Naive thymus-derived CD8-positive, alpha-beta T cell (primary cell): ENCODE measurements around the gene INVS. TPM values are rescaled to one million over a fixed set of nuclear protein-coding genes. Genes with fewer than 3 reads are reported as not detected.

Experiments used
- ATAC-seq, 2 donors: fragments of 150-1000 bp; cut with Tn5 transposase in 1 of 2; sonication (Bioruptor Pico), chemical (Tn5 transposase) in 1 of 2; 1 replicate in 1 of 2; 2 replicates in 1 of 2; pipeline ENCODE4 v1.10.0; 2021; ENCODE audit warnings: mild to moderate bottlenecking in 2 of 2, moderate library complexity in 2 of 2
- POLR2A ChIA-PET: fragments of 350-600 bp; sonication (Branson Sonifier 250); formaldehyde crosslinking; loops from one replicate; lab custom pipeline; 2021; ENCODE audit warnings: antibody characterized with exemption; lab: Charles Lee
- DNase-seq, 10 donors: peaks; one replicate each; pipeline versions ENCODE4 v3.0.0 to v3.0.0-alpha.2; 2020 to 2022
- H3K27ac Mint-ChIP-seq, 10 donors: one replicate each; pipeline ENCODE4 v1.8.0; 2020 to 2022; ENCODE audit warnings: mild to moderate bottlenecking in 10 of 10, mixed read lengths in 10 of 10, moderate library complexity in 4 of 10, inconsistent platforms in 1 of 10
- H3K27me3 Mint-ChIP-seq, 5 donors: one replicate each; pipeline ENCODE4 v1.8.0; 2021 to 2022; ENCODE audit warnings: mixed read lengths in 5 of 5
- H3K36me3 Mint-ChIP-seq, 3 donors: one replicate each; pipeline ENCODE4 v1.8.0; 2020 to 2022; ENCODE audit warnings: mixed read lengths in 3 of 3, mild to moderate bottlenecking in 2 of 3, inconsistent platforms in 1 of 3
- H3K4me1 Mint-ChIP-seq, 4 donors: one replicate each; pipeline ENCODE4 v1.8.0; 2021 to 2022; ENCODE audit warnings: mixed read lengths in 4 of 4
- H3K4me3 Mint-ChIP-seq, 10 donors: one replicate each; pipeline ENCODE4 v1.8.0; 2020 to 2022; ENCODE audit warnings: mild to moderate bottlenecking in 10 of 10, mixed read lengths in 10 of 10, moderate library complexity in 6 of 10, inconsistent platforms in 1 of 10
- H3K9me3 Mint-ChIP-seq, 9 donors: one replicate each; pipeline ENCODE4 v1.8.0; 2020 to 2022; ENCODE audit warnings: mixed read lengths in 9 of 9, mild to moderate bottlenecking in 3 of 9, inconsistent platforms in 1 of 9, moderate library complexity in 1 of 9
- polyA plus RNA-seq, 3 donors: library from polyadenylated mRNA; unstranded; fragments of 300-500 nt; fragmentation: Illumina TruSeq; gene quantifications; one replicate each; pipeline ENCODE4 v1.2.3, GENCODE V29; 2021
- total RNA-seq, 8 experiments: library from RNA in 2 of 8; stranded (reverse) in 2 of 8; gene quantifications; one replicate each; pipeline ENCODE4 v1.2.3 and lab custom pipeline; 2021 to 2026

Gene INVS
- total and polyA plus RNA-seq, 5 experiments from 2014 or later: 5.5 to 22.1 (median 10.5) TPM

- H3K9me3 Mint-ChIP-seq: peaks cover 12 to 46% (median 28%) of the 10 kb centered on the region in 9 donors
- ATAC-seq (no peak), DNase-seq (no peak)
- POLR2A ChIA-PET: interaction anchor here (0.7 kb wide), 1 partner anchor 126 kb away, joined by 3 read pairs; no protein-coding TSS in a partner anchor
- H3K4me1 Mint-ChIP-seq: peaks cover 0 to 2% (median 0%) of the 10 kb centered on the region in 4 donors
- H3K4me3 Mint-ChIP-seq: no peak overlapping the region
- no peaks in the 10 kb centered on the region for H3K27me3 Mint-ChIP-seq
- peaks cover 37 to 84% (median 50%) of the 10 kb centered on the region in 3 donors for H3K36me3 Mint-ChIP-seq
- H3K27ac Mint-ChIP-seq: no peak overlapping the region
These were observed 71.5 kb downstream of the INVS start for GRCh38 chr9:100170556-100170955.

GRCh38 chr9:100186356-100186755, 87.3 kb downstream of the INVS start:
- no peak for DNase-seq
- Mint-ChIP-seq H3K27ac (no peak overlapping the region), H3K27me3 (no peaks in the 10 kb centered on the region), H3K4me1 (peaks cover 0 to 2% (median 0%) of the 10 kb centered on the region in 4 donors), H3K36me3 (peaks cover 21 to 52% (median 44%) of the 10 kb centered on the region in 3 donors), H3K4me3 (no peak overlapping the region), H3K9me3 (peaks cover 23 to 78% (median 49%) of the 10 kb centered on the region in 9 donors)
- POLR2A ChIA-PET: no interaction called here
- ATAC-seq: no peak

GRCh38 chr9:100190339-100190738, 91.3 kb downstream of the INVS start:
- Mint-ChIP-seq H3K4me3 (no peak overlapping the region), H3K9me3 (peaks cover 23 to 71% (median 49%) of the 10 kb centered on the region in 9 donors), H3K36me3 (peaks cover 48 to 80% (median 68%) of the 10 kb centered on the region in 3 donors), H3K27me3 (no peaks in the 10 kb centered on the region), H3K27ac (no peak overlapping the region), H3K4me1 (peaks cover 0 to 2% (median 0%) of the 10 kb centered on the region in 4 donors)
- ATAC-seq (no peak), DNase-seq (no peak)
- POLR2A ChIA-PET: no interaction called here

- no peak overlapping the region for H3K27ac Mint-ChIP-seq
- peaks cover 56 to 81% (median 63%) of the 10 kb centered on the region in 3 donors for H3K36me3 Mint-ChIP-seq
- no peaks in the 10 kb centered on the region for H3K27me3 Mint-ChIP-seq
- peak overlapping the region in 1 of 10 donors; percentile 20 for H3K4me3 Mint-ChIP-seq
- peaks cover 19 to 62% (median 49%) of the 10 kb centered on the region in 9 donors for H3K9me3 Mint-ChIP-seq
- DNase-seq: no peak
- POLR2A ChIA-PET: no interaction called here
- no peak for ATAC-seq
- H3K4me1 Mint-ChIP-seq: peaks cover 0 to 2% (median 0%) of the 10 kb centered on the region in 4 donors
These were observed 92.2 kb downstream of the INVS start for GRCh38 chr9:100191264-100191663.

- Mint-ChIP-seq H3K4me3 (no peak overlapping the region), H3K4me1 (peaks cover 0 to 2% (median 0%) of the 10 kb centered on the region in 4 donors), H3K27me3 (no peaks in the 10 kb centered on the region), H3K36me3 (peaks cover 48 to 71% (median 50%) of the 10 kb centered on the region in 3 donors), H3K9me3 (peaks cover 7 to 45% (median 35%) of the 10 kb centered on the region in 9 donors), H3K27ac (no peak overlapping the region)
- ATAC-seq (no peak), DNase-seq (no peak)
- POLR2A ChIA-PET: no interaction called here
These were observed 94.0 kb downstream of the INVS start for GRCh38 chr9:100193078-100193477.

GRCh38 chr9:100196215-100196614, 97.2 kb downstream of the INVS start:
- DNase-seq: no peak
- ATAC-seq: no peak
- Mint-ChIP-seq H3K4me3 (no peak overlapping the region), H3K4me1 (peaks cover 0 to 2% (median 0%) of the 10 kb centered on the region in 4 donors), H3K27me3 (no peaks in the 10 kb centered on the region), H3K9me3 (peaks cover 4 to 24% (median 13%) of the 10 kb centered on the region in 9 donors), H3K36me3 (peaks cover 35 to 59% (median 44%) of the 10 kb centered on the region in 3 donors), H3K27ac (no peak overlapping the region)
- POLR2A ChIA-PET: no interaction called here

- H3K4me3 Mint-ChIP-seq: no peak overlapping the region
- ATAC-seq: no peak
- peaks cover 29 to 53% (median 38%) of the 10 kb centered on the region in 3 donors for H3K36me3 Mint-ChIP-seq
- DNase-seq: no peak
- H3K27me3 Mint-ChIP-seq: no peaks in the 10 kb centered on the region
- peaks cover 0 to 2% (median 0%) of the 10 kb centered on the region in 4 donors for H3K4me1 Mint-ChIP-seq
- POLR2A ChIA-PET: no interaction called here
- peaks cover 0 to 18% (median 7%) of the 10 kb centered on the region in 9 donors for H3K9me3 Mint-ChIP-seq
- no peak overlapping the region for H3K27ac Mint-ChIP-seq
These were observed 97.8 kb downstream of the INVS start for GRCh38 chr9:100196828-100197227.

GRCh38 chr9:100197553-100197952, 98.5 kb downstream of the INVS start:
- peak overlapping the region in 1 of 10 donors; percentile 37 for H3K27ac Mint-ChIP-seq
- DNase-seq (no peak), ATAC-seq (no peak)
- peaks cover 23 to 48% (median 37%) of the 10 kb centered on the region in 3 donors for H3K36me3 Mint-ChIP-seq
- POLR2A ChIA-PET: interaction anchor here (0.6 kb wide), 1 partner anchor 25 kb away, joined by 4 read pairs; no protein-coding TSS in a partner anchor
- no peaks in the 10 kb centered on the region for H3K27me3 Mint-ChIP-seq
- no peak overlapping the region for H3K4me3 Mint-ChIP-seq
- H3K4me1 Mint-ChIP-seq: peaks cover 0 to 2% (median 0%) of the 10 kb centered on the region in 4 donors
- H3K9me3 Mint-ChIP-seq: peaks cover 0 to 12% (median 0%) of the 10 kb centered on the region in 9 donors

- POLR2A ChIA-PET: no interaction called here
- H3K36me3 Mint-ChIP-seq: peaks cover 9 to 14% (median 10%) of the 10 kb centered on the region in 3 donors
- no peak overlapping the region for H3K4me3 Mint-ChIP-seq
These were observed 103.8 kb downstream of the INVS start for GRCh38 chr9:100202806-100203205.

GRCh38 chr9:100204796-100205195, 105.8 kb downstream of the INVS start:
- peaks cover under 1 to 6% (median 2%) of the 10 kb centered on the region in 4 donors for H3K4me1 Mint-ChIP-seq
- peaks cover 5 to 9% (median 6%) of the 10 kb centered on the region in 3 donors for H3K36me3 Mint-ChIP-seq
- no peak overlapping the region for H3K4me3 Mint-ChIP-seq
- no peaks in the 10 kb centered on the region for H3K27me3 Mint-ChIP-seq
- POLR2A ChIA-PET: no interaction called here
- no peak for ATAC-seq
- no peak for DNase-seq
- peaks cover 0 to 11% (median 0%) of the 10 kb centered on the region in 9 donors for H3K9me3 Mint-ChIP-seq
- no peak overlapping the region for H3K27ac Mint-ChIP-seq

More at GRCh38 chr9:100202806-100203205, 103.8 kb downstream of the INVS start:
- ATAC-seq: no peak
- DNase-seq: no peak
- Mint-ChIP-seq H3K4me1 (no peaks in the 10 kb centered on the region), H3K9me3 (peaks cover 0 to 12% (median 0%) of the 10 kb centered on the region in 9 donors), H3K27me3 (no peaks in the 10 kb centered on the region), H3K27ac (no peak overlapping the region)

- DNase-seq: no peak
- no peak overlapping the region for H3K4me3 Mint-ChIP-seq
- H3K36me3 Mint-ChIP-seq: peaks cover 0 to 9% (median 0%) of the 10 kb centered on the region in 3 donors
- H3K4me1 Mint-ChIP-seq: peaks cover 4 to 12% (median 8%) of the 10 kb centered on the region in 4 donors
- H3K27me3 Mint-ChIP-seq: no peaks in the 10 kb centered on the region
- POLR2A ChIA-PET: no interaction called here
- no peak overlapping the region for H3K27ac Mint-ChIP-seq
- ATAC-seq: no peak
- H3K9me3 Mint-ChIP-seq: no peaks in the 10 kb centered on the region
These were observed 107.9 kb downstream of the INVS start for GRCh38 chr9:100206899-100207298.

GRCh38 chr9:100208673-100209072, 109.6 kb downstream of the INVS start:
- no peaks in the 10 kb centered on the region for H3K9me3 Mint-ChIP-seq
- POLR2A ChIA-PET: no interaction called here
- no peak for ATAC-seq
- H3K36me3 Mint-ChIP-seq: peaks cover 0 to 4% (median 0%) of the 10 kb centered on the region in 3 donors
- no peak overlapping the region for H3K27ac Mint-ChIP-seq
- no peaks in the 10 kb centered on the region for H3K27me3 Mint-ChIP-seq
- H3K4me1 Mint-ChIP-seq: peaks cover 6 to 12% (median 8%) of the 10 kb centered on the region in 4 donors
- H3K4me3 Mint-ChIP-seq: peak overlapping the region in 4 of 10 donors; percentile 11 to 92 (median 56)
- DNase-seq: no peak

- H3K27ac Mint-ChIP-seq: no peak overlapping the region
- H3K27me3 Mint-ChIP-seq: no peaks in the 10 kb centered on the region
- H3K36me3 Mint-ChIP-seq: peaks cover 0 to 2% (median 0%) of the 10 kb centered on the region in 3 donors
- POLR2A ChIA-PET: interaction anchor here (0.5 kb wide), 1 partner anchor 116 kb away, joined by 5 read pairs; no protein-coding TSS in a partner anchor
- peaks cover 6 to 12% (median 8%) of the 10 kb centered on the region in 4 donors for H3K4me1 Mint-ChIP-seq
- no peak overlapping the region for H3K4me3 Mint-ChIP-seq
- ATAC-seq (no peak), DNase-seq (no peak)
- H3K9me3 Mint-ChIP-seq: no peaks in the 10 kb centered on the region
These were observed 112.4 kb downstream of the INVS start for GRCh38 chr9:100211476-100211875.
